Measurements from ENCODE around the gene MRPL2.
"Not testable (repeated sequence)": the region's sequence is repeated elsewhere in the genome, so short reads cannot be mapped to it uniquely, and the experiment has no call there.

Gene MRPL2

DNA sequence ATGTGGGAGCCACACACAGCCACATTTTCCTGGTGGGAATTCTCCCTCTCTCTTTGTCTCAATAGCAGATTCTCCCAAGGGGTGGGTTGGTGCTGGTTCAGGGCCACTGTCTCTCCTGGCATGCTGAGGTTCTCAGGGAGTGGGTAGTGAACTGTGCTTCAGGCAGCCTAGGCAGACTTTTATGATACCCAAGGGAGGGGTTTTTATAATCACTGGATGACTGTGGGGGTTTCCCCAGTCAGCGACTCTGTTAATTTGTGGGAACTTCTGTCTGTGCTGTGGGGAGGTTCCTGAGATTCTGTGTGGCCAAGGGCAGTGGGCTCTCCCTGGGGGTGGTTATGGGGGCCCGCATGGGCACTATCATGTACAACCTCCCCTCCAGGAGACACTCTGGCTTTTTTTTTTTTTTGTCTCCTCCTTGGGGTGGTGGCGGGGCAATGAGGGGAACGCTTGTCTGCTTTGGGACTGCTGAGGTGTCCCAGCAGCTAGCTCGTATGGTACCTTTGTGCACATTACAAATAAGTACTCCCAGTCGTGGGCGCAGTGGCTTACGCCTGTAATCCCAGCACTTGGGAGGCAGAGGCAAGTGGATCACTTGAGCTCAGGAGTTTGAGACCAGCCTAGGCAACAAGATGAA lies 26.9 kb upstream of the MRPL2 start:
- DNase-seq = no peak
- intact Hi-C loops (cut with DNase I) = no loop called here

GRCh38 chr6:43082806-43083655 lies 23.8 kb upstream of the MRPL2 start:
- peak in 1 of 10 donors; percentile 19 for DNase-seq
- intact Hi-C loops (cut with DNase I) = no loop called here

DNA sequence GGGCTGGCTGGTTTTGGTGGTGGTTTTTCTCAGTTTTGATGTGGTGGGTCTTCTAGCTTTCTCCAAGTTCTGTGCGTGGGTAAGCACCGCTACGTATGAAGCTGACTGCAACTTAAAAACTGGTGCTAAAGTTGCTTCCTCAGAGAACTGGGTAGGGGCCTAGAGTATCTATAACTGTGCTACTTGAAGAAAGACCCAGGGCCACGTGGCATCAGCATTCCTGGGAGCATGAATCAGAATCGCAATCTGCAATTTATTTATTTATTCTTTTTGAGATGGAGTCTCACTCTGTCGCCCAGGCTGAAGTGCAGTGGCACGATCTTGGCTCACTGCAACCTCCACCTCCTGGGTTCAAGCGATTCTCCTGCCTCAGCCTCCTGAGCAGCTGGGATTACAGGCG lies 22.7 kb upstream of the MRPL2 start:
- intact Hi-C loops (cut with DNase I) = not testable (repeated sequence)
- DNase-seq = peak in 1 of 10 donors; percentile 39

- intact Hi-C loops (cut with DNase I) = no loop called here
- DNase-seq = peak in 2 of 10 donors; percentile 18 to 21
Observed at GRCh38 chr6:43081043-43081442, 21.8 kb upstream of the MRPL2 start.

GRCh38 chr6:43078691-43079090 lies 19.5 kb upstream of the MRPL2 start:
- DNase-seq = no peak
- intact Hi-C loops (cut with DNase I) = loop anchor here (5.0 kb wide), 1 partner anchor 64 kb away; no protein-coding TSS in a partner anchor

DNA sequence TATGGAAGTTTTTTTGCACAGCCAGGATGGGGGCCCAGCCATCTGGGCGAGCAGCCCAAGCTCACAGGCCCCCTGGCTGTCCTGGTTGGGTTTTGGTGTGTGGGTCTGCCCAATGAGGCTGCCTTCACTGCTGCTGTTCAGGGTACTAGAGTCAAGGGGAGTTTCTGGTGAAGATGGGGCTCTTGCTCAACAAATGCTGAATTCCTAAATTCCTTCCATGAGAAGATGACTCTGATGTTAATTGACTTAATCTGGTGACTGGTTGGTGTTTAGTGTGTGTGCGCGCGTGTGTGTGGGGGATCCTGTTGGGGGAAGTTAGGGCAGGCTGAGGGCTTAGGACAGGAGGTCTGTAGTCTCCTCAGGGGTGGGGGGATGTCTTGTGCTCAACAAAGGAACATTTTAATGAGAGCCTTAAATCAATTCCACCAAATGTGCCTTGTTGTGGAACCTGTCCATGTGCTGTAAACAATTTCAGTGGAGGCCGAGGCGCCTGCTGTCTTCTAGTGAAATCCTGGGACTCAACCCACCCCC lies 18.8 kb upstream of the MRPL2 start:
- intact Hi-C loops (cut with DNase I) = loop anchor here (5.0 kb wide), 1 partner anchor 64 kb away; no protein-coding TSS in a partner anchor
- DNase-seq = peak in 1 of 10 donors; percentile 55

DNA sequence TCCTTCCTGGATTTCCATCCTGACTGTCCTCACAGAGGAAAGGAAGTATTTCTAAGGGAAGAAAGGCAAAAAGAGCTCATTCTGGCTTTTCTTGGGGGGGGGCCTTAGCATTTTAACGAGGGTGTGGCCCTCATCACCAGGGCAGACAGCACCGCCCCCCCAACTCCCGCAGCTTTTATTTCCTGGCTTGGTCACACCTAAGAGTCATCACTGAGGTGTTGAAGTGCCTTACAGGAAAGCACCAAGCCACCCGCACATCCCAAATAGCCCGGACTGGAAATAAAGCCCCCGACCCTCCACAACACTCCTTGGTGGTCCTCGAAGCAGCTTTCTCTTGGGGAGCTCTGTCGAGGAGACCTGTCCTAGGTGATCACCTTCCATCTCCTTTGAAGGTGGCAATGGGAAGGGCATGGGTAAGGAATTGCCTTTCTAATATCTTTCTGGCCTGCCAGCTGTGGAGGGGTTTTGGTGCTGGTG lies 18.1 kb upstream of the MRPL2 start:
- DNase-seq = no peak
- intact Hi-C loops (cut with DNase I) = loop anchor here (5.0 kb wide), 1 partner anchor 65 kb away; no protein-coding TSS in a partner anchor

GRCh38 chr6:43076464-43077332 lies 17.5 kb upstream of the MRPL2 start:
- intact Hi-C loops (cut with DNase I) = loop anchor here (5.0 kb wide), 1 partner anchor 66 kb away; no protein-coding TSS in a partner anchor
- DNase-seq = peak in 5 of 10 donors; percentile 14 to 85 (median 73)

GRCh38 chr6:43075670-43076463 lies 16.6 kb upstream of the MRPL2 start, which contains the start of gene PTK7:
TSS of gene PTK7 (plus strand) at chr6:43076314. CDS start at chr6:43076489, 175 bp downstream.
- peak in 5 of 10 donors; percentile 23 to 90 (median 44) for DNase-seq
- intact Hi-C loops (cut with DNase I) = loop anchor here (5.0 kb wide), 1 partner anchor 66 kb away; no protein-coding TSS in a partner anchor

- intact Hi-C loops (cut with DNase I) = loop anchor here (5.0 kb wide), 1 partner anchor 67 kb away; no protein-coding TSS in a partner anchor
- DNase-seq = peak in 1 of 10 donors; percentile 64
Observed at GRCh38 chr6:43074847-43075669, 15.8 kb upstream of the MRPL2 start.

GRCh38 chr6:43070028-43070632 lies 10.9 kb upstream of the MRPL2 start:
- intact Hi-C loops (cut with DNase I) = no loop called here
- peak in 1 of 10 donors; percentile 17 for DNase-seq

GRCh38 chr6:43062818-43063217 lies 3.6 kb upstream of the MRPL2 start:
- intact Hi-C loops (cut with DNase I) = no loop called here
- DNase-seq = peak in 1 of 10 donors; percentile 58

- intact Hi-C loops (cut with DNase I) = no loop called here
Observed at GRCh38 chr6:43061861-43062260, 2.6 kb upstream of the MRPL2 start.

DNA sequence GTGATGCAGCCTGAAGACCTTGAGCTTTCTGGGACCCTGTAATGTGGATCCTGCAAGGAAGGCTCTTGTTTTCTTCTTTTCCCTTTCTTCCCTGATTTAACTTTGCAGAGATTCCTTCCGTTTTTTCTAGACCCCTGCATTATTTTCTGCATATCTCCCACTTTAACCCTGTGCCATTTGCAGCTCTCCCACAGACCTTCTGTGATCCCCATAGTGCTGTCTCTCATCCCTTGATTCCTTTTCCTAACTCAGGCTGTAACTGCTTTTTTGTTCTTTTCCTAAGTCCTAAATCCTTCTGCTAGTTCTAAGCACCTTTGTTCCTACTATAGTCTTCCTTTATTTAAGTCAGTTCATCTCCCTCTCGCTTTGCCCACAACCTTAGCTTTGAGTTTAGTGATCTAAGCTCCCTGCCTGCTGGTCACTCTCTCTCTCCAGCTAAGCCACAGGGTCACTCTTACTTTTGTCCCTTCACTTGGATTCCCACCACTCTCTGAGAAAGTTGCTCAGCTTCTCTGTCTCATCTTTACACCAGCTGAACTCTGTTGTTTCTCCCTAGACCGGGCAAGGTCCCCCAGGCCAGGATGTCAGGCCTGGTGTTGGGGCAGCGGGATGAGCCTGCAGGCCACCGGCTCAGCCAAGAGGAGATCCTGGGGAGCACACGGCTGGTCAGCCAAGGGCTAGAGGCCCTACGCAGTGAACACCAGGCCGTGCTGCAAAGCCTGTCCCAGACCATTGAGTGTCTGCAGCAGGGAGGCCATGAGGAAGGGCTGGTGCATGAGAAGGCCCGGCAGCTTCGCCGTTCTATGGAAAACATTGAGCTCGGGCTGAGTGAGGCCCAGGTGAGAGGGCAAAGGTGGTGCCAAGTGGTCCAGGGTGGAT lies 1.8 kb upstream of the MRPL2 start:
- peak in 1 of 10 donors; percentile 48 for DNase-seq
- intact Hi-C loops (cut with DNase I) = no loop called here

More at GRCh38 chr6:43061861-43062260, 2.6 kb upstream of the MRPL2 start:
- no peak for DNase-seq

- intact Hi-C loops (cut with DNase I) = no loop called here
- peak in 1 of 10 donors; percentile 66 for DNase-seq
Observed at GRCh38 chr6:43060034-43060754, 960 bp upstream of the MRPL2 start.

DNA sequence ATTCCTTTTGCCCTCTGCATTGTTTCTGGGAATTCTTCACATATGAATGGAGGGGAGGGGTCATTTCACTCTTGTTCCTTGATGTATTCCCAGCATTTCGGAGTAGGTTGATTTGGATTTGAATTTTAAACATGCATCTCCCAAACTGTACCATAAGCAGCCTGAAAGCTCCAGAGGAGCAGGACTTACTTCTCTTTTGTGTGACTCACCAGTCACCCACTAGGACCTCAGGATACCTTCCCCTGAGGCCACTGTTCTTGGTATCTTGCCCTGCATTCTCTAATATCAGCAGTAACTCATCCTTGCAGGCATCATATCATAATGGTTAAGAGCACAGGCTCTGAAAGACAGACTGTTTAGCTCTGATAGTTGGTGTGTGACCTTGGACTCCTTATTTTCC lies 703 bp downstream of the MRPL2 start:
- DNase-seq = no peak
- intact Hi-C loops (cut with DNase I) = loop anchor here (10.0 kb wide), 2 partner anchors 74 to 494 kb away; partner anchors contain the start of genes PPP2R5D and UBR2

Measured in posterior cingulate gyrus (tissue), 11 donors.